Neural progenitor cell (in vitro differentiated cells): ENCODE measurements around the gene TAC3. TPM values are rescaled to one million over a fixed set of nuclear protein-coding genes. Genes with fewer than 3 reads are reported as not detected.

Experiments
- DNase-seq: peaks from one replicate; pipeline ENCODE4 v3.0.0-alpha.2; 2016; ENCODE audit warnings: low spot score
- H2AFZ ChIP-seq: fragments of 200-600 bp; sonication (generic); replicated peaks from 2 replicates; pipeline ENCODE4 v1.6.1; 2016; ENCODE audit warnings: antibody characterized with exemption
- H3F3A ChIP-seq: fragments of 200-600 bp; sonication (generic); 2 replicates; pipeline ENCODE4 v1.6.1; 2016; ENCODE audit warnings: antibody characterized with exemption, low read depth
- H3K27ac ChIP-seq: fragments of 200-600 bp; sonication (generic); 2 replicates; pipeline ENCODE4 v1.5.1; 2016; ENCODE audit warnings: mild to moderate bottlenecking
- H3K27me3 ChIP-seq: fragments of 200-600 bp; sonication (generic); 2 replicates; pipeline ENCODE4 v1.6.1; 2016; ENCODE audit warnings: mild to moderate bottlenecking, moderate library complexity
- H3K36me3 ChIP-seq: fragments of 200-600 bp; sonication (generic); 2 replicates; pipeline ENCODE4 v1.5.1; 2016
- H3K4me1 ChIP-seq: fragments of 200-600 bp; sonication (generic); 2 replicates; pipeline ENCODE4 v1.6.1; 2016; ENCODE audit warnings: mixed run types
- H3K4me2 ChIP-seq: fragments of 200-600 bp; sonication (generic); 2 replicates; pipeline ENCODE4 v1.6.1; 2016
- H3K4me3 ChIP-seq: fragments of 200-600 bp; sonication (generic); 2 replicates; pipeline ENCODE4 v1.5.1; 2016
- H3K79me2 ChIP-seq: fragments of 200-600 bp; sonication (generic); 2 replicates; pipeline ENCODE4 v1.6.1; 2016; ENCODE audit warnings: low read depth
- H3K9ac ChIP-seq: fragments of 200-600 bp; sonication (generic); 2 replicates; pipeline ENCODE4 v1.6.1; 2016
- H3K9me3 ChIP-seq: fragments of 200-600 bp; sonication (generic); 2 replicates; pipeline ENCODE4 v1.5.1; 2016; ENCODE audit warnings: low read depth
- H4K20me1 ChIP-seq: fragments of 200-600 bp; sonication (generic); 2 replicates; pipeline ENCODE4 v1.6.1; 2016; ENCODE audit warnings: low read depth
- H3K27ac Mint-ChIP-seq: 3 replicates; pipeline ENCODE4 v1.8.0; 2021; ENCODE audit warnings: mixed read lengths
- H3K27me3 Mint-ChIP-seq: 2 replicates; pipeline ENCODE4 v1.8.0; 2022; ENCODE audit warnings: low read depth, mild to moderate bottlenecking, inconsistent platforms, moderate library complexity, mixed read lengths; ENCODE audit not compliant: insufficient read depth
- H3K36me3 Mint-ChIP-seq: 3 replicates; pipeline ENCODE4 v1.8.0; 2021; ENCODE audit warnings: mixed read lengths
- H3K4me1 Mint-ChIP-seq: 3 replicates; pipeline ENCODE4 v1.8.0; 2021; ENCODE audit warnings: mixed read lengths
- H3K4me3 Mint-ChIP-seq: 3 replicates; pipeline ENCODE4 v1.8.0; 2021; ENCODE audit warnings: mild to moderate bottlenecking, moderate library complexity, mixed read lengths
- H3K9me3 Mint-ChIP-seq: 3 replicates; pipeline ENCODE4 v1.8.0; 2020; ENCODE audit warnings: mixed read lengths
- EZH2 ChIP-seq: fragments of 200-600 bp; sonication (generic); IDR thresholded peaks from 2 replicates; pipeline ENCODE4 v1.6.1; 2017; ENCODE audit warnings: antibody characterized with exemption, mild to moderate bottlenecking, moderate library complexity
- EZH2phosphoT487 ChIP-seq: fragments of 200-600 bp; sonication (generic); IDR thresholded peaks from 2 replicates; pipeline ENCODE4 v1.6.1; 2017; ENCODE audit warnings: antibody characterized with exemption
- total RNA-seq: library from RNA; depleted of rRNA; stranded (reverse); fragments of >200 nt; gene quantifications from 2 replicates; pipeline ENCODE4 v1.2.3, GENCODE V29; 2015; ENCODE audit warnings: low replicate concordance
- TF ChIP-seq, protein P1 (sequence below): fragments of 200-600 bp; sonication (generic); IDR thresholded peaks from 2 replicates; pipeline ENCODE4 v1.5.1; 2017; ENCODE audit warnings: antibody characterized with exemption, mild to moderate bottlenecking

TAC3 gene
- total RNA-seq, 1 donor from 2014 or later: 6.0 TPM

DNA sequence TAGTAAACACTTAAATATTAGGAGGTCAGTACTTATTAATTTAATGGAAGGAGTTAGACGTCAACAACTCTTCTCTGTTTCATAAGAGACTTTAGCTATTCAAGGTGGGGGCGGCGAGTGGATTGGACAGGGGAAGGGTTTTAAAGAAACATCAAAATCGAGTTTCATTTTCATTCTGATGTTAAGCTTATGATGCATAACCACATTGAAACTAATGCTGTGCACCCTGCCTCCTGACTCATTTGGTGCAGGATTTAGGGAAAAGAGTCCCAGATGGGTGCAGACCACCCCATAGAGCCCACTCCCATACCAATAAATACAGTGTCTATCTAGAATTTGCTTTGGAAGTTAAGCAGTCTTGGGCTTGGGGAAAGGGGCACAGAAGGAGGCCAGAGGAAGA is 17.3 kb downstream of the TAC3 start:
- no peaks in the 10 kb centered on the region for H3K27me3 ChIP-seq
- no peak overlapping the region for H3K27ac ChIP-seq
- H2AFZ ChIP-seq: no peak overlapping the region
- Mint-ChIP-seq H3K36me3 (peaks cover 37% of the 10 kb centered on the region), H3K27ac (no peak overlapping the region), H3K9me3 (no peaks in the 10 kb centered on the region), H3K27me3 (no peaks in the 10 kb centered on the region), H3K4me1 (peaks cover 7% of the 10 kb centered on the region), H3K4me3 (no peak overlapping the region)
- no peaks in the 10 kb centered on the region for H3K4me1 ChIP-seq
- no peaks in the 10 kb centered on the region for H3K9me3 ChIP-seq
- DNase-seq: no peak
- peaks cover 68% of the 10 kb centered on the region for H4K20me1 ChIP-seq
- no peak overlapping the region for H3K4me2 ChIP-seq
- TF ChIP-seq EZH2: no peak
- TF ChIP-seq EZH2phosphoT487: no peak
- no peaks in the 10 kb centered on the region for H3F3A ChIP-seq
- no peak overlapping the region for H3K4me3 ChIP-seq
- H3K9ac ChIP-seq: no peak overlapping the region
- H3K36me3 ChIP-seq: peaks cover 9% of the 10 kb centered on the region
- peaks cover 57% of the 10 kb centered on the region for H3K79me2 ChIP-seq

DNA sequence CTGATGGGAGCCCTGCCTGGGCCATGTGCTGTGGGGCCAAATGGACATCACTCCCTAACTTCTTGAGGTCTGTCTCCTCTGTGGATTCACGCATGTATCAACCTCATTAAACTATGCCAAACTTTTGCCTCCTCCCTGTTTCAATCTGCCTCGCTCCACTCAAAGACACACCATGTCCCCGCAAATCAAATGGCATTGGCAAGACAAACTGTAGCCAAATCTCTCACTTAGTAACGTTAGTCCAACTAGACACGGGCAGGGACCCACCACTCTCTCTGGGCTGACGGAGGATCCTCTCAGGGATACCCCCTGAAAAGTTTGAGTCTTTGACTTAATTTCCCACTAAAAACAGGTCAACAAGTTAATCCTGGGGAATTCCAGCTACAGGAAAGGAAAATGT is 18.0 kb downstream of the TAC3 start:
- Mint-ChIP-seq H3K9me3 (no peaks in the 10 kb centered on the region), H3K4me3 (no peak overlapping the region), H3K4me1 (peaks cover 7% of the 10 kb centered on the region), H3K36me3 (peaks cover 32% of the 10 kb centered on the region), H3K27ac (no peak overlapping the region), H3K27me3 (no peaks in the 10 kb centered on the region)
- Histone ChIP-seq H3K27me3 (no peaks in the 10 kb centered on the region), H3K9me3 (no peaks in the 10 kb centered on the region), H3K4me1 (no peaks in the 10 kb centered on the region), H3K4me3 (no peak overlapping the region), H3K4me2 (no peak overlapping the region), H3K36me3 (peaks cover 9% of the 10 kb centered on the region), H4K20me1 (peaks cover 61% of the 10 kb centered on the region), H3K27ac (no peak overlapping the region), H3K9ac (no peak overlapping the region), H3F3A (no peaks in the 10 kb centered on the region), H3K79me2 (peaks cover 50% of the 10 kb centered on the region), H2AFZ (no peak overlapping the region)
- no peak for DNase-seq
- TF ChIP-seq EZH2: no peak
- TF ChIP-seq EZH2phosphoT487: no peak
- TF ChIP-seq, protein P1, sequence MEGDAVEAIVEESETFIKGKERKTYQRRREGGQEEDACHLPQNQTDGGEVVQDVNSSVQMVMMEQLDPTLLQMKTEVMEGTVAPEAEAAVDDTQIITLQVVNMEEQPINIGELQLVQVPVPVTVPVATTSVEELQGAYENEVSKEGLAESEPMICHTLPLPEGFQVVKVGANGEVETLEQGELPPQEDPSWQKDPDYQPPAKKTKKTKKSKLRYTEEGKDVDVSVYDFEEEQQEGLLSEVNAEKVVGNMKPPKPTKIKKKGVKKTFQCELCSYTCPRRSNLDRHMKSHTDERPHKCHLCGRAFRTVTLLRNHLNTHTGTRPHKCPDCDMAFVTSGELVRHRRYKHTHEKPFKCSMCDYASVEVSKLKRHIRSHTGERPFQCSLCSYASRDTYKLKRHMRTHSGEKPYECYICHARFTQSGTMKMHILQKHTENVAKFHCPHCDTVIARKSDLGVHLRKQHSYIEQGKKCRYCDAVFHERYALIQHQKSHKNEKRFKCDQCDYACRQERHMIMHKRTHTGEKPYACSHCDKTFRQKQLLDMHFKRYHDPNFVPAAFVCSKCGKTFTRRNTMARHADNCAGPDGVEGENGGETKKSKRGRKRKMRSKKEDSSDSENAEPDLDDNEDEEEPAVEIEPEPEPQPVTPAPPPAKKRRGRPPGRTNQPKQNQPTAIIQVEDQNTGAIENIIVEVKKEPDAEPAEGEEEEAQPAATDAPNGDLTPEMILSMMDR: no peak

DNA sequence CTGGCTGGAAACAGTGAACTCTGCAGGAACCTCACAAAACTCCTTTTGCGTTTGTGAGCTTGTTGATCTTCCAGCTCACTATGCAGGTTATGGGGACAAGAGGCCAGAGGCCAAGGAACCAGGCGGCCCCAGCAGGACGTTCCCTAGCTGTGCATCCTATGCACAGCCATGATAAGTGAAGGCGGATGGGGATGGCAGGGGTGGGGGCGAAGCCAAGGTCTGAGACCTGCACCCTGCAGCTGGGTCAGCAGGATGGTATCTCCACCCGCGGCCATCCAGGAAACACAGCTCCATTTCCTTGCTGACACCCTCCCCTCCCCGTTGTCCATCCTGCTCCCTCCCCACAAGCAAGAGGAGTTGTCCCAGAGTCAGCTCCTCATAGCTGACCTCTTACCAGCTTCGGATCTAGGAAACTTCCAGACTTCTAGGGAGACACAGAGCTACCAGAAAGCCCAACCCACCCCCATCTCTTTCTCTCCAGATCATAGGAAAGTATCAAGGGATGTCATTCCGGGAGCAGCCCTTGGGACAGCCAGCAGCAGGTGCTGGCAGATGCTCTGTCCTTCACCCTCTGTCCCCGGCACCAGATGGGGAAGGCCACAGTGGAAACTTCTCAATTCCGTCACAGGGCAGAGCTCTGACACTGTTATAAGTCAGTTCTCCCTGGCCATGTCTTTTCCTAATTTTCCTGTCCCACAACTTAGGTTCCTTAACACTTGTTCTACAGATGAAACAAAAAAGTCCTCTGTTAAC is 19.4 kb downstream of the TAC3 start:
- Histone ChIP-seq H3K79me2 (peaks cover 37% of the 10 kb centered on the region), H3K27me3 (no peaks in the 10 kb centered on the region), H3K27ac (no peak overlapping the region), H3K4me3 (no peak overlapping the region), H3K9me3 (no peaks in the 10 kb centered on the region), H3K36me3 (peaks cover 9% of the 10 kb centered on the region), H3K4me2 (no peak overlapping the region), H4K20me1 (peaks cover 48% of the 10 kb centered on the region), H3K4me1 (no peaks in the 10 kb centered on the region), H3K9ac (no peak overlapping the region), H2AFZ (no peak overlapping the region), H3F3A (no peaks in the 10 kb centered on the region)
- Mint-ChIP-seq H3K9me3 (no peaks in the 10 kb centered on the region), H3K36me3 (peaks cover 24% of the 10 kb centered on the region), H3K27me3 (no peaks in the 10 kb centered on the region), H3K4me3 (no peak overlapping the region), H3K27ac (peak overlapping the region; percentile 57), H3K4me1 (peaks cover 5% of the 10 kb centered on the region)
- DNase-seq: no peak
- no peak for TF ChIP-seq EZH2
- no peak for TF ChIP-seq EZH2phosphoT487
- TF ChIP-seq, protein P1: no peak

DNA sequence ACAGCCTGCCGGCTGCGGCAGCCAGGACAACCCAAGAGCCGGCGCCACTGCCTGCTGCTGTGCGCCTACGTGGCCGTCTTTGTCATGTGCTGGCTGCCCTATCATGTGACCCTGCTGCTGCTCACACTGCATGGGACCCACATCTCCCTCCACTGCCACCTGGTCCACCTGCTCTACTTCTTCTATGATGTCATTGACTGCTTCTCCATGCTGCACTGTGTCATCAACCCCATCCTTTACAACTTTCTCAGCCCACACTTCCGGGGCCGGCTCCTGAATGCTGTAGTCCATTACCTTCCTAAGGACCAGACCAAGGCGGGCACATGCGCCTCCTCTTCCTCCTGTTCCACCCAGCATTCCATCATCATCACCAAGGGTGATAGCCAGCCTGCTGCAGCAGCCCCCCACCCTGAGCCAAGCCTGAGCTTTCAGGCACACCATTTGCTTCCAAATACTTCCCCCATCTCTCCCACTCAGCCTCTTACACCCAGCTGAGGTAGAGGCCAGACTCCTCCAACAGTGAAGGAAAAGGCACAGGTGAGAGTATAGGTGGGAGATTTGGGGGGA is 20.3 kb downstream of the TAC3 start:
- Mint-ChIP-seq H3K27me3 (no peaks in the 10 kb centered on the region), H3K9me3 (no peaks in the 10 kb centered on the region), H3K4me3 (no peak overlapping the region), H3K36me3 (peaks cover 18% of the 10 kb centered on the region), H3K4me1 (peaks cover 2% of the 10 kb centered on the region), H3K27ac (peak overlapping the region; percentile 27)
- TF ChIP-seq, protein P1: no peak
- no peak for TF ChIP-seq EZH2phosphoT487
- no peak for TF ChIP-seq EZH2
- H2AFZ ChIP-seq: no peak overlapping the region
- H3K9ac ChIP-seq: no peak overlapping the region
- no peak for DNase-seq
- H3K9me3 ChIP-seq: no peaks in the 10 kb centered on the region
- no peaks in the 10 kb centered on the region for H3K27me3 ChIP-seq
- H3K4me2 ChIP-seq: no peak overlapping the region
- no peaks in the 10 kb centered on the region for H3K4me1 ChIP-seq
- H3K4me3 ChIP-seq: no peak overlapping the region
- peaks cover 29% of the 10 kb centered on the region for H3K79me2 ChIP-seq
- no peaks in the 10 kb centered on the region for H3F3A ChIP-seq
- H3K27ac ChIP-seq: no peak overlapping the region
- peaks cover 39% of the 10 kb centered on the region for H4K20me1 ChIP-seq
- peaks cover 8% of the 10 kb centered on the region for H3K36me3 ChIP-seq
